H1 (cell line): ENCODE data around the gene PPP1R1A. TPM values are rescaled to one million over a fixed set of nuclear protein-coding genes. Genes with fewer than 3 reads are reported as not detected.

Experiments
- CEBPB ChIP-seq: IDR thresholded peaks from 2 replicates; pipeline ENCODE4 v1.6.1; 2012; ENCODE audit warnings: low read depth, low read length
- FOSL1 ChIP-seq: IDR thresholded peaks from 2 replicates; pipeline ENCODE4 v1.6.1; 2011; ENCODE audit warnings: mild to moderate bottlenecking, low read depth, low read length, moderate library complexity; ENCODE audit not compliant: insufficient read depth
- polyA plus RNA-seq, 7 experiments: library from polyadenylated mRNA; depleted of rRNA in 3 of 7; stranded (reverse) in 5 of 7; unstranded in 2 of 7; fragments of >200 nt in 5 of 7; fragments of 200-250 nt in 2 of 7; gene quantifications; 1 replicate in 5 of 7; 2 replicates in 1 of 7; 4 replicates in 1 of 7; pipeline versions ENCODE4 v1.2.1 to v1.2.3, GENCODE V29; 2011 to 2013; ENCODE audit warnings: missing spikeins in 2 of 7, mixed read lengths in 2 of 7
- total RNA-seq: library from RNA; stranded (reverse); fragmentation: NEBNext Ultra II Directional; extraction: Animal tissue kit (Norgen Biotek cat#: 25700); gene quantifications from 2 replicates; pipeline ENCODE4 v1.2.1, GENCODE V29; 2021
- TF ChIP-seq, protein P1 (sequence below), 3 experiments: IDR thresholded peaks; 1 replicate in 2 of 3; 2 replicates in 1 of 3; pipeline versions ENCODE4 v1.5.1 to v1.6.1; 2011; ENCODE audit warnings: low read length in 3 of 3, mild to moderate bottlenecking in 3 of 3, inconsistent platforms in 2 of 3, low read depth in 1 of 3, moderate library complexity in 1 of 3; ENCODE audit not compliant: insufficient read depth in 1 of 3; ENCODE audit errors: control extremely low read depth in 1 of 3

PPP1R1A gene
- total and polyA plus RNA-seq, 2 of the 8 experiments (the other 6 are each of a cell fraction or from before 2014, with no cell fraction given), result 5.8 to 13.1 TPM

DNA sequence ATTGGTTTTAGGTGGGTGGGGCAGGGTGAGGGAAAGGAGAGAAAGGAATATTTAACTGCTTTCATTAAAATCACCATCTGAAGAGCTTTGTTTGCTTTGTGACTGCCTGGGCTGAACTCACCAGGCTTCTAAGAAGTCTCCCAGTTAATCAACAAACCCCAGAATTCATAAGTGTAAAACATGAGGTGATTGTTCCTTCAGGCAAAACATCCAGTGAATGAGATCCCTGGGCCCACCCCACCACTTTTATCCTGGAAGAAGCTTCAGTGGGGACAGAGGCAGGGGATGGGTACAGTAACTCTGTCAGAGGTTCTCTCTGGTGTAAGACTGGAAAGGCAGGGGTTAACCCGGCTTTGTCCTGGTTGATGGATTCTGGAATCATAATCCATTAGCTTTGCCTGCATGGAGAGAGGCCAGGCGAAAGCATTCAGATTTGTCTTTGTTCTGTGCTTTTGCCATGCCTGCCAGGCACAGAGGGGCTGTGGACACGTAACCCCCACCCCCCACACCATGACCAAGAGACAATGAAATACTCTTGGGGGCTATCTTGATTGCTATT, 22.4 kb downstream of the PPP1R1A start (continued):
- TF ChIP-seq, protein P1, sequence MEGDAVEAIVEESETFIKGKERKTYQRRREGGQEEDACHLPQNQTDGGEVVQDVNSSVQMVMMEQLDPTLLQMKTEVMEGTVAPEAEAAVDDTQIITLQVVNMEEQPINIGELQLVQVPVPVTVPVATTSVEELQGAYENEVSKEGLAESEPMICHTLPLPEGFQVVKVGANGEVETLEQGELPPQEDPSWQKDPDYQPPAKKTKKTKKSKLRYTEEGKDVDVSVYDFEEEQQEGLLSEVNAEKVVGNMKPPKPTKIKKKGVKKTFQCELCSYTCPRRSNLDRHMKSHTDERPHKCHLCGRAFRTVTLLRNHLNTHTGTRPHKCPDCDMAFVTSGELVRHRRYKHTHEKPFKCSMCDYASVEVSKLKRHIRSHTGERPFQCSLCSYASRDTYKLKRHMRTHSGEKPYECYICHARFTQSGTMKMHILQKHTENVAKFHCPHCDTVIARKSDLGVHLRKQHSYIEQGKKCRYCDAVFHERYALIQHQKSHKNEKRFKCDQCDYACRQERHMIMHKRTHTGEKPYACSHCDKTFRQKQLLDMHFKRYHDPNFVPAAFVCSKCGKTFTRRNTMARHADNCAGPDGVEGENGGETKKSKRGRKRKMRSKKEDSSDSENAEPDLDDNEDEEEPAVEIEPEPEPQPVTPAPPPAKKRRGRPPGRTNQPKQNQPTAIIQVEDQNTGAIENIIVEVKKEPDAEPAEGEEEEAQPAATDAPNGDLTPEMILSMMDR (IDR thresholded peaks at IDR 0.05; ENCODE audit: control extremely low read depth in 1 of 3, insufficient read depth in 1 of 3, low read depth in 1 of 3, low read length in 3 of 3), result no peak
- TF ChIP-seq CEBPB (no peak), FOSL1 (no peak)
